ENCODE measurements around the gene DNM3.
A peak's percentile ranks its signal among the peaks of the same experiment; 100 is the strongest.

DNM3 gene

GRCh38 chr1:171803461-171804022 is 37.8 kb upstream of the DNM3 start:
- no peak for TF ChIP-seq POLR2A (IDR thresholded peaks at IDR 0.05; ENCODE audit: low read length)
- TF ChIP-seq GATA1 (IDR thresholded peaks at IDR 0.05; ENCODE audit: low read depth, low read length) = no peak
- DNase-seq = no peak

GRCh38 chr1:171805395-171806115 is 35.7 kb upstream of the DNM3 start:
- TF ChIP-seq POLR2A (IDR thresholded peaks at IDR 0.05; ENCODE audit: low read length) (no peak), GATA1 (IDR thresholded peaks at IDR 0.05; ENCODE audit: low read depth, low read length) (no peak)
- no peak for DNase-seq

- DNase-seq = no peak
- TF ChIP-seq GATA1 (IDR thresholded peaks at IDR 0.05; ENCODE audit: low read depth, low read length) (no peak), POLR2A (IDR thresholded peaks at IDR 0.05; ENCODE audit: low read length) (no peak)
Measured at GRCh38 chr1:171807556-171807955, 33.7 kb upstream of the DNM3 start.

GRCh38 chr1:171809834-171810233 is 31.5 kb upstream of the DNM3 start:
- DNase-seq = no peak
- TF ChIP-seq GATA1 (IDR thresholded peaks at IDR 0.05; ENCODE audit: low read depth, low read length) = no peak
- no peak for TF ChIP-seq POLR2A (IDR thresholded peaks at IDR 0.05; ENCODE audit: low read length)

GRCh38 chr1:171811672-171812071 is 29.6 kb upstream of the DNM3 start:
- TF ChIP-seq GATA1 (IDR thresholded peaks at IDR 0.05; ENCODE audit: low read depth, low read length) = no peak
- TF ChIP-seq POLR2A (IDR thresholded peaks at IDR 0.05; ENCODE audit: low read length) = no peak
- DNase-seq = no peak

- TF ChIP-seq POLR2A (IDR thresholded peaks at IDR 0.05; ENCODE audit: low read length) (no peak), GATA1 (IDR thresholded peaks at IDR 0.05; ENCODE audit: low read depth, low read length) (no peak)
Measured at GRCh38 chr1:171814692-171815091, 26.6 kb upstream of the DNM3 start.

GRCh38 chr1:171816300-171816901 is 24.9 kb upstream of the DNM3 start:
- TF ChIP-seq POLR2A (IDR thresholded peaks at IDR 0.05; ENCODE audit: low read length) = no peak
- no peak for TF ChIP-seq GATA1 (IDR thresholded peaks at IDR 0.05; ENCODE audit: low read depth, low read length)
- no peak for DNase-seq

More at GRCh38 chr1:171814692-171815091, 26.6 kb upstream of the DNM3 start:
- DNase-seq = no peak

GRCh38 chr1:171817511-171818265 is 23.6 kb upstream of the DNM3 start:
- TF ChIP-seq GATA1 (IDR thresholded peaks at IDR 0.05; ENCODE audit: low read depth, low read length) (no peak), POLR2A (IDR thresholded peaks at IDR 0.05; ENCODE audit: low read length) (peak; percentile 2)
- DNase-seq = peak; percentile 61 to 73

- TF ChIP-seq POLR2A (IDR thresholded peaks at IDR 0.05; ENCODE audit: low read length) = no peak
- no peak for TF ChIP-seq GATA1 (IDR thresholded peaks at IDR 0.05; ENCODE audit: low read depth, low read length)
- DNase-seq = no peak
Measured at GRCh38 chr1:171819946-171820345, 21.4 kb upstream of the DNM3 start.

GRCh38 chr1:171826973-171827372 is 14.3 kb upstream of the DNM3 start:
- TF ChIP-seq POLR2A (IDR thresholded peaks at IDR 0.05; ENCODE audit: low read length) = no peak
- no peak for TF ChIP-seq GATA1 (IDR thresholded peaks at IDR 0.05; ENCODE audit: low read depth, low read length)
- no peak for DNase-seq

GRCh38 chr1:171828794-171829193 is 12.5 kb upstream of the DNM3 start:
- TF ChIP-seq POLR2A (IDR thresholded peaks at IDR 0.05; ENCODE audit: low read length) (no peak), GATA1 (IDR thresholded peaks at IDR 0.05; ENCODE audit: low read depth, low read length) (no peak)
- no peak for DNase-seq

- DNase-seq = peak in 1 of 2 experiments; percentile 37
- TF ChIP-seq POLR2A (IDR thresholded peaks at IDR 0.05; ENCODE audit: low read length) (no peak), GATA1 (IDR thresholded peaks at IDR 0.05; ENCODE audit: low read depth, low read length) (no peak)
Measured at GRCh38 chr1:171833091-171833825, 8.0 kb upstream of the DNM3 start.

- no peak for DNase-seq
- TF ChIP-seq POLR2A (IDR thresholded peaks at IDR 0.05; ENCODE audit: low read length) = no peak
- TF ChIP-seq GATA1 (IDR thresholded peaks at IDR 0.05; ENCODE audit: low read depth, low read length) = no peak
Measured at GRCh38 chr1:171834821-171835220, 6.5 kb upstream of the DNM3 start.
